B cell (primary cell): ENCODE results near the gene ARMC9. TPM values are rescaled to one million over a fixed set of nuclear protein-coding genes. Genes with fewer than 3 reads are reported as not detected.

ENCODE experiments used
- ATAC-seq: fragments of 200-7000 bp; cut with Tn5 transposase; one replicate; pipeline ENCODE4 v1.10.0; 2021; ENCODE audit warnings: low read depth, mild to moderate bottlenecking, moderate number of reproducible peaks, moderate library complexity
- CTCF ChIA-PET: fragments of 350-600 bp; sonication (Branson Sonifier 250); formaldehyde crosslinking; loops from one replicate; lab custom pipeline; 2021; ENCODE audit warnings: antibody characterized with exemption, inconsistent platforms; lab: Charles Lee
- POLR2A ChIA-PET: fragments of 350-600 bp; sonication (Branson Sonifier 250); formaldehyde crosslinking; loops from one replicate; lab custom pipeline; 2021; ENCODE audit warnings: antibody characterized with exemption; lab: Charles Lee
- DNase-seq: peaks from one replicate; pipeline ENCODE4 v3.0.0; 2013
- H2AFZ ChIP-seq: 2 replicates; pipeline ENCODE4 v1.6.1; 2012; ENCODE audit warnings: mild to moderate bottlenecking, low read depth, low read length; ENCODE audit not compliant: insufficient read depth, poor library complexity, severe bottlenecking
- H3K27ac ChIP-seq, 2 donors: 1 replicate in 1 of 2; 2 replicates in 1 of 2; pipeline ENCODE4 v1.5.1; 2012 to 2013; ENCODE audit warnings: low read length in 2 of 2, mild to moderate bottlenecking in 2 of 2, moderate library complexity in 1 of 2
- H3K27me3 ChIP-seq, 4 experiments: fragments of 200-600 bp in 1 of 4; sonication (generic) in 1 of 4; replicated peaks in 1 of 4; 1 replicate in 2 of 4; 2 replicates in 2 of 4; pipeline versions ENCODE4 v1.6.1 to v1.7.0; 2013 to 2016; ENCODE audit warnings: low read length in 3 of 4, mild to moderate bottlenecking in 2 of 4, mixed read lengths in 1 of 4, moderate library complexity in 1 of 4; ENCODE audit not compliant: insufficient read depth in 4 of 4, control insufficient read depth in 3 of 4; ENCODE audit errors: control extremely low read depth in 1 of 4
- H3K36me3 ChIP-seq, 2 experiments: replicated peaks in 1 of 2; 1 replicate in 1 of 2; 2 replicates in 1 of 2; pipeline versions ENCODE4 v1.6.1 to v1.7.1; 2013; ENCODE audit warnings: low read length in 1 of 2; ENCODE audit not compliant: insufficient read depth in 2 of 2, control insufficient read depth in 1 of 2; ENCODE audit errors: control extremely low read depth in 1 of 2, extremely low read depth in 1 of 2
- H3K4me1 ChIP-seq, 2 donors: fragments of 200-600 bp in 1 of 2; sonication (generic) in 1 of 2; 1 replicate in 1 of 2; 2 replicates in 1 of 2; pipeline versions ENCODE4 v1.5.1 to v1.6.1; 2013 to 2017; ENCODE audit warnings: low read length in 2 of 2; ENCODE audit not compliant: control insufficient read depth in 2 of 2, insufficient read depth in 2 of 2
- H3K4me2 ChIP-seq: replicated peaks from 2 replicates; pipeline ENCODE3; 2012; ENCODE audit warnings: mild to moderate bottlenecking, low read depth, low read length; ENCODE audit not compliant: poor library complexity, severe bottlenecking
- H3K4me3 ChIP-seq, 5 experiments: fragments of 200-600 bp in 1 of 5; sonication (generic) in 1 of 5; 1 replicate in 3 of 5; 2 replicates in 2 of 5; pipeline versions ENCODE4 v1.5.1 to v1.7.0; 2011 to 2016; ENCODE audit warnings: low read length in 4 of 5, mild to moderate bottlenecking in 4 of 5, low read depth in 2 of 5, control low read depth in 1 of 5, moderate library complexity in 1 of 5; ENCODE audit not compliant: insufficient read depth in 1 of 5; ENCODE audit errors: control extremely low read depth in 1 of 5, extremely low read depth in 1 of 5
- H3K79me2 ChIP-seq: fragments of 200-600 bp; sonication (generic); one replicate; pipeline ENCODE4 v1.6.0; 2016; ENCODE audit warnings: low read length; ENCODE audit not compliant: control insufficient read depth, insufficient read depth
- H3K9ac ChIP-seq: fragments of 200-600 bp; sonication (generic); 2 replicates; pipeline ENCODE4 v1.6.1; 2017; ENCODE audit warnings: mild to moderate bottlenecking, low read length, moderate library complexity
- H3K9me3 ChIP-seq, 3 donors: one replicate each; pipeline versions ENCODE4 v1.6.1 to v1.7.1; 2013; ENCODE audit warnings: low read length in 2 of 3; ENCODE audit not compliant: control insufficient read depth in 2 of 3, insufficient read depth in 1 of 3; ENCODE audit errors: control extremely low read depth in 1 of 3
- H4K20me1 ChIP-seq: 2 replicates; pipeline ENCODE4 v1.6.0; 2012; ENCODE audit warnings: mild to moderate bottlenecking, low read length; ENCODE audit not compliant: insufficient read depth, control insufficient read depth, poor library complexity, severe bottlenecking
- H3K27ac Mint-ChIP-seq: one replicate; pipeline ENCODE4 v1.8.0; 2021; ENCODE audit warnings: mixed read lengths
- H3K27me3 Mint-ChIP-seq: one replicate; pipeline ENCODE4 v1.8.0; 2021; ENCODE audit warnings: mixed read lengths
- H3K4me1 Mint-ChIP-seq: one replicate; pipeline ENCODE4 v1.8.0; 2021; ENCODE audit warnings: mixed read lengths
- H3K4me3 Mint-ChIP-seq: one replicate; pipeline ENCODE4 v1.8.0; 2021; ENCODE audit warnings: mixed read lengths
- H3K9me3 Mint-ChIP-seq: one replicate; pipeline ENCODE4 v1.8.0; 2022; ENCODE audit warnings: mixed read lengths; ENCODE audit not compliant: insufficient read depth
- CTCF ChIP-seq: fragments of 200-600 bp; IDR thresholded peaks from one replicate; pipeline ENCODE4 v1.8.0; 2022; ENCODE audit warnings: antibody characterized with exemption, mild to moderate bottlenecking
- EZH2 ChIP-seq: IDR thresholded peaks from 2 replicates; pipeline ENCODE4 v1.6.1; 2012; ENCODE audit warnings: borderline replicate concordance, low read depth, mild to moderate bottlenecking, moderate library complexity, low read length; ENCODE audit not compliant: insufficient read depth, poor library complexity, severe bottlenecking
- WGBS: methylation state at CpG from one replicate; pipeline ENCODE4 v1.1.5; 2013; ENCODE audit warnings: missing lambda C conversion rate; ENCODE audit not compliant: insufficient coverage; 5-methylcytosine and 5-hydroxymethylcytosine counted together
- intact Hi-C: fragments of 100-400 bp; cut with micrococcal nuclease; formaldehyde crosslinking; loops from one replicate; pipeline ENCODE4 v1.10.0; 2022
- polyA plus RNA-seq: library from polyadenylated mRNA; depleted of rRNA; stranded (reverse); fragments of >200 nt; gene quantifications from 2 replicates; pipeline ENCODE4 v1.2.3, GENCODE V29; 2012
- total RNA-seq, 2 donors: library from RNA; stranded (reverse); fragments of 120-200 nt in 1 of 2; gene quantifications; 1 replicate in 1 of 2; 2 replicates in 1 of 2; pipeline versions ENCODE4 v1.2.3 to v1.2.4, GENCODE V29; 2013 to 2022

ARMC9 gene
- total and polyA plus RNA-seq, 2 donors (not counting 1 experiment from before 2014, with no cell fraction given) = 0.40 to 5.4 TPM

- H3K4me1 Mint-ChIP-seq = no peaks in the 10 kb centered on the region
- ChIA-PET POLR2A (no interaction called here), CTCF (no interaction called here)
- no peak overlapping the region for H3K4me3 ChIP-seq
- H3K36me3 ChIP-seq = no peaks in the 10 kb centered on the region
- no peak overlapping the region for H3K4me3 Mint-ChIP-seq
- TF ChIP-seq EZH2 = no peak
- TF ChIP-seq CTCF = no peak
- no peaks in the 10 kb centered on the region for H3K9me3 Mint-ChIP-seq
- H3K9me3 ChIP-seq = no peaks in the 10 kb centered on the region
- no peak overlapping the region for H2AFZ ChIP-seq
- ATAC-seq = no peak
- no peaks in the 10 kb centered on the region for H3K79me2 ChIP-seq
- intact Hi-C loops = no loop called here
- no peak overlapping the region for H3K27ac Mint-ChIP-seq
- H3K27ac ChIP-seq = no peak overlapping the region
- no peaks in the 10 kb centered on the region for H3K4me1 ChIP-seq
- no peak overlapping the region for H3K9ac ChIP-seq
- no peak for DNase-seq
- no peaks in the 10 kb centered on the region for H3K27me3 ChIP-seq
- no peaks in the 10 kb centered on the region for H4K20me1 ChIP-seq
- H3K27me3 Mint-ChIP-seq = no peaks in the 10 kb centered on the region
- 100% methylated on average over 1 of the region's 8 CpGs for WGBS
- H3K4me2 ChIP-seq = no peak overlapping the region
Measured at GRCh38 chr2:231330311-231330710, 131.9 kb downstream of the ARMC9 start.

GRCh38 chr2:231331533-231331932 lies 133.1 kb downstream of the ARMC9 start:
- CTCF ChIA-PET = no interaction called here
- POLR2A ChIA-PET = no interaction called here
- no peaks in the 10 kb centered on the region for H3K4me1 ChIP-seq
- no peaks in the 10 kb centered on the region for H3K27me3 ChIP-seq
- Mint-ChIP-seq H3K27me3 (no peaks in the 10 kb centered on the region), H3K27ac (no peak overlapping the region), H3K4me1 (no peaks in the 10 kb centered on the region), H3K9me3 (no peaks in the 10 kb centered on the region), H3K4me3 (no peak overlapping the region)
- DNase-seq (no peak), ATAC-seq (no peak)
- H3K4me3 ChIP-seq = no peak overlapping the region
- no peaks in the 10 kb centered on the region for H3K9me3 ChIP-seq
- no peak overlapping the region for H3K9ac ChIP-seq
- H2AFZ ChIP-seq = no peak overlapping the region
- 85% methylated on average over 7 of the region's 7 CpGs for WGBS
- TF ChIP-seq CTCF = no peak
- no peak for TF ChIP-seq EZH2
- intact Hi-C loops = no loop called here
- H3K79me2 ChIP-seq = no peaks in the 10 kb centered on the region
- H3K36me3 ChIP-seq = no peaks in the 10 kb centered on the region
- H3K4me2 ChIP-seq = no peak overlapping the region
- no peaks in the 10 kb centered on the region for H4K20me1 ChIP-seq
- H3K27ac ChIP-seq = no peak overlapping the region
